GM21786 (cell line): ENCODE results near the gene FMO1.
"Not testable (repeated sequence)": the region's sequence is repeated elsewhere in the genome, so short reads cannot be mapped to it uniquely, and the experiment has no call there.

Experiments used
- ATAC-seq: cut with Tn5 transposase; IDR thresholded peaks from one replicate; pipeline ENCODE4 v1.9.1; 2021; ENCODE audit not compliant: unreplicated experiment

The FMO1 gene

GRCh38 chr1:171279234-171279633 is 30.9 kb downstream of the FMO1 start:
- ATAC-seq, result no peak

DNA sequence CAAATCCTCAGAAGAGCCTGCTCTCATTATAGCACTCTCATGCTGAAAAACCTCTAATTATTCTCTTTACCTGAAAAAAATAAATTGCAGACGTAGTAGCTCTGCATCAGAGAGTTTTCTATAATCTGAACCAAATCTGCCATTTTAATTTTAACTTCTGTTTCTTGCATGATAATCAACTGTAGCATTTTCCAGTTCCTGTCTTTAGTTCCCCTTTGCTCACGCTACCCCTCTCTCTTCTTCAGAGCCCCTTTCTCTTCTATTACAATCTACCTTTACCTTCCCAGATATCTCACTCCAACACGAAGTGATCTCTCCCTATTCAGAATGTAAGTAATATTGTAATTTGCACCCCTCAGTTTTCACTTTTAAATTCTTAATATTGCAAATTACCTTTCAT is 31.4 kb downstream of the FMO1 start:
- no peak for ATAC-seq

DNA sequence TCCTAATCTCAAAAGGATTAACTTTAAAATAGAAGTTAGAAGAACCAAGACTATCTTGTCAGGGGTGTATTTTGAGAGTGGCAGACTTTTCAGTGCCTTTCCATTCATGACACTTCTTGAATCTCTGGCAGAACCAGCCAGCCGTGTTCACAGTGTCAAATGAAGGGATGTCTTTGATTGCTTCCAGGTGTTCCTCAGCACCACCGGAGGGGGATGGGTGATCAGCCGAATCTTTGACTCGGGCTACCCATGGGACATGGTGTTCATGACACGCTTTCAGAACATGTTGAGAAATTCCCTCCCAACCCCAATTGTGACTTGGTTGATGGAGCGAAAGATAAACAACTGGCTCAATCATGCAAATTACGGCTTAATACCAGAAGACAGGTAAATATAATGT is 32.3 kb downstream of the FMO1 start:
- no peak for ATAC-seq

DNA sequence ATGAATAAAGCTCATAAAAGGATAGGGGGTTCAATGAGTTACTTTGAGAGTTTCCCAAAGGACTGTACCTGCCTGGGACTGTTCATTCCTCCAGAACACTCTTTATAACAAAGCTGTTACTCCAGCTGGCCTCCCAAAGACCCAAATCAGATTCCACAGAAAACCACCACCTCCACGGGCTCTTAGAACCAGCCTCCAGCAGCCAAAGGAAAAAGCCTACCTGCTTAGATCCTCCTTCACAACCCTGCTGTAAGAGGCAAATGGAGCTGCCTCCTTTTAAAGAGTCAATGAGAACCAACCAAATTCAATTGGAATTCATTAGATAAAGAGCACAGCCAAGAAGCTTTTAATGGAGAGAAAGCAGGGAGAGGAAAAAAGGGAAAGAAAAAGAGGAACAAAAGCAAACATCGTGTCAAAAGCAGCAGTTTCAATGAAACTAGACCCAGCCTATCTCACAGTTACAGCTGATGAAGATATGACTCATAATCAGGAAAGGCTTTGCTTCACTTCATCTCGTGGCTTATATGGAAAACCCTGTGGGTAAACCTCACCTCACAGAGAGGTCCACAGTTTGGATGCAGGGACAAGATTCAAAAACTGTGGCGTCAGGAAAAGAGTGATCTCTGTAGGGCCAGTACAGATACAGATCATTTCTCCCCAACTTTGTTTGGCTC is 37.9 kb downstream of the FMO1 start:
- no peak for ATAC-seq

- no peak for ATAC-seq
Observed at GRCh38 chr1:171290621-171291020, 42.3 kb downstream of the FMO1 start.

DNA sequence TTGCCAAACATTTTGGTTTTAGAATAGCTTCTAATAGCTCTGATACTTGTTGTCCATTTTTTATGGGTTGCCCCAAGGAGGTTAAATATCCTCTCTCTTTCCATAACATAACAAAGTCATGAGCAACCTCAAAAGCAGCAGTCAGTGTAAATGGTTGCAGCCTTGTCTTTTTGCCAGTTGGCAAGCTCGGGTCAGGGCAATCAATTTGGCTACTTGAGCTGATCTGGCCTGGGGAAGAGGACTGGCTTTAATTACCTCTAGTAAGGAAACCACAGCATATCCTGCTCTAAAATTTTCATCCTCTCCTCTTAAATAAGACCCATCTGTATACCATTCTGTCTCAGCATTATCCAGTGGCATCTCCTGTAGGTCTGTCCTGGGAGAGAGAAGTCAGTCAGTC is 44.5 kb downstream of the FMO1 start:
- no peak for ATAC-seq

- not testable (repeated sequence) for ATAC-seq
Observed at GRCh38 chr1:171295383-171295782, 47.1 kb downstream of the FMO1 start.

- ATAC-seq, result no peak
Observed at GRCh38 chr1:171295821-171296220, 47.5 kb downstream of the FMO1 start.

DNA sequence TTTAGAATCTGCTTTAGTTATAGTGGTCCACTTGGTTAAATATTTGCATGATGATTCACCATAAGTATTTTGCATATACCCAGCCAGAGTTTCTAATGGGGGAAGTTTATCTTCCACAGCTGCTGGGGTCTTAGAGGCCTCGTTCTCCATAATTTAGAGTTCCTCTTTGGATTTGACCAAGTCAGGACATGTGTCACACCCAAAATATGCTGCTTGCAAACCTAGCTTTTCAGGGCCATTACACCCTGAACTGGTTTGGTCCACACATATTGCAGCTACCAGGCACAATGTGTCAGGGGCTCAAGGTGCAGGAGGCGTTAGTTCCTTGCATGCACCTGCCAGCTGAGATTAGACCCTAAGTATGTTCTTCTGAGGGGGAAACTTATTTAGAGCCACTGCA is 48.6 kb downstream of the FMO1 start:
- ATAC-seq, result no peak

GRCh38 chr1:171298696-171299095 is 50.4 kb downstream of the FMO1 start:
- no peak for ATAC-seq

DNA sequence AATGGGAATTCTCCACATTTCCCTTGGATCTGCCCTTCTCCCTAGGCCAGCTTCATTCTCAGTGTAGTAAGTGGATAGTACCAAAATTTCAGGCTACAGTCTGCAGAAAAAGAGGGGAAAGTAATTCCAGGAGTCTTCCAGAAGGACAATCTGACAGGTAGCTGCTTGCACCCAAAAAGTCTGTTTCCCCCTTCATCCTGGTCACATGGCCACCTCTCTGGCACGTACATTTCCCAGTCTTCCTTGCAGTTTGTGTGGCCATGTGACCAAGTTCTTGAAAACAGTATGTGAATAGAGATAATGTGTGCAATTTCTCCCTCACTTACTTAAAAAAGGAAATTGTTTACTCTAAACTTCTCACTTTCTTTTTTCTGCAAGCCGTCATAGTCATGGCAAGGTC is 51.0 kb downstream of the FMO1 start:
- no peak for ATAC-seq

DNA sequence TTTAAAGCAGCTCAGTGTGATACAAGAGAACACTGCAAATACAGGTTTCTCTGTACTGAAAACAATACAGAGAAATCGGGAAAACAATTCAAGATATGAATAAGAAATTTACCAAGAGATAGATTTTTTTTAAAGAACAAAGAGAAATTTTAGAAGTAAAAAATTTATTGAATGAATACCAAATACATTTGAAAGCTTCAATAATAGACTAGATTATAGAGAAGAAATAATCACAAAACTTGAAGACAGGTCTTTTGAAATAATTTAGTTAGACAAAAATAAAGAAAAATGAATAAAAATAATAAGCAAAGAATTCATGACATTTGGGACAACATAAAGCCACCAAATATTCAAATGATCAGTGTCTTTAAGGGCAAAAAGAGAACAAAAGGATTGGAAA is 52.1 kb downstream of the FMO1 start:
- ATAC-seq, result no peak

- no peak for ATAC-seq
Observed at GRCh38 chr1:171310661-171311087, 62.4 kb downstream of the FMO1 start.

DNA sequence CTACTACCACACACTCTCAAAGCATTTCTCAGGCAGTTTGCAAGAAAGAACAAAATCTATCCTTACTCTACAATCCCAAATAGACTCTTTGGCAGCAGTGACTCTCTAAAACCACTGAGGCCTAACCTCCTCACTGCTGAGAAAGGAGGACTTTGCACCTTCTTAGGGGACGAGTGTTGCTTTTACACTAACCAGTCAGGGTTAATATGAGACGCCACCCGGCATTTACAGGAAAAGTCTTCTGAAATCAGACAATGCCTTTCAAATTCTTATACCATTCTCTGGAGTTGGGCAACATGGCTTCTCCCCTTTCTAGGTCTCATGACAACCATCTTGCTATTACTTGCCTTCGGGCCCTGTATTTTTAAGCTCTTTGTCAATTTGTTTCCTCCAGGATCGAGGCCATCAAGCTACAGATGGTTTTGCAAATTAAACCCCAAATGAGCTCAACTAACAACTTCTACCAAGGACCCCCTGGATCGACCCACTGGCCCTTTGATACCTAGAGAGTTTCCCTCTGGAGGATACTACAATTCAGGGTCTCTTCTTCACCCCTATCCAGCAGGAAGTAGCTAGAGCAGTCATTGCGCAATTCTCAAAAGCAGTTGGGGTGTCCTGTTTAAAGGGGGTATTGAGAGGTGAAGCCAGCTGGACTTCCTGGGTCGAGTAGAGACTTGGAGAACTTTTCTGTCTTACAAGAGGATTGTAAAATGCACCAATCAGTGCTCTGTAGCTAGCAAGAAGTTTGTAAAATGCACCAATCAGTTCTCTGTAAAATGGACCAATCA is 63.7 kb downstream of the FMO1 start:
- ATAC-seq, result no peak

GRCh38 chr1:171313319-171313834 is 65.1 kb downstream of the FMO1 start:
- peak; percentile 51 for ATAC-seq

DNA sequence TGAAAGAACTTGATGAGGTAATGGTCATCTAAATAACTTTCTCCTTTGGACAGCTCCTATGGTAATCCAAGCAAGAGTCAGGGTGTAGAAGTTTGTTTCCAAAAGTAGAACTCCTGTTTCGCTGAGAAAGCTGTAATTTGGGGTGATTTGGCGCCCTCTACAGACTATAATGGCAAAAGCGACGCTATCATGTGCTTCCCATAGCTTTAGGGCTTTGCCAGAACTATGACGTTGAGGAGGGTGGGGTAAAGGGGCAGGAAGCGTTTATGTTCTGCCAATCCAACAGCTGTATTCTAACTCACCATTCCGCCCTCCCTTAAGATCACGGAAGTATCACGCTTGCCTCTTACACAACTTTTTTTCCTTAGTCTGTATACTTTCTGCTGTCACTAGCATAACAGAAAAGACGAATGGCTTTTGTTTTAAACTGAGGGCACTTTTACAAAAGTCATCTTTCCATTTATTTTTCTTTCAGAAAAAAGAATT is 65.6 kb downstream of the FMO1 start, which contains the start of gene FMO4:
FMO4 (plus strand) TSS at position 349 of the 486 bp plus-strand sequence. CDS start 5,643 bp downstream, outside the sequence.
- peak; percentile 99 for ATAC-seq

GRCh38 chr1:171329251-171329650 is 81.0 kb downstream of the FMO1 start:
- no peak for ATAC-seq

DNA sequence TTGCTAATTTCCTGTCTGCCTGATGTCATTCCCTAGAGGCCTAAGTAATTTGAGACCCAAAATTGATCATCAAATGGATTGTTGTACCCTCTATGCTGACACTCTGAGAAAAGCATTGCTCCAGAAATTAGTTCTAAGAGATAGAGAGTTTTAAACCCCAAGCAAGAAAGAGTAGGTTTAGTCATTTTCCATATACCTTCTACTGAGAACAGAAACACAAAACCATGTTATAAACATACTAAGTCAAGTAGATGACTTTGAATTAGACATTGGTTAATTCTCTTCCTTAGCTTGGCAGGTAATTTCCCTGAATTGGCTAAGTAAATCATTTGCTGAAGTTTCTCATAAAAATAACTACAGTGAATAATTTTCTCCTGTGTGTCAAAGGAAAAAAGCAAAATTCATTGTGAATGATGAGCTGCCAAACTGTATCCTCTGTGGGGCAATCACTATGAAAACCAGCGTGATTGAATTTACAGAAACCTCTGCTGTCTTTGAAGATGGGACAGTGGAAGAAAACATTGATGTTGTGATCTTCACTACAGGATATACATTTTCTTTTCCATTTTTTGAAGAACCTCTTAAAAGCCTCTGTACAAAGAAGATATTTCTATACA is 85.8 kb downstream of the FMO1 start:
- ATAC-seq, result no peak
